NOMO-1 treated with dmso at 0.1 percent for 144 hours (cell line): Measurements from ENCODE around the gene SIN3A.
"Not testable (repeated sequence)": the region's sequence is repeated elsewhere in the genome, so short reads cannot be mapped to it uniquely, and the experiment has no call there.

ENCODE experiments used
- DNase-seq: peaks from one replicate; lab custom pipeline; 2025; ENCODE audit not compliant: unreplicated experiment; lab: John Stamatoyannopoulos, UW

The SIN3A gene

DNA sequence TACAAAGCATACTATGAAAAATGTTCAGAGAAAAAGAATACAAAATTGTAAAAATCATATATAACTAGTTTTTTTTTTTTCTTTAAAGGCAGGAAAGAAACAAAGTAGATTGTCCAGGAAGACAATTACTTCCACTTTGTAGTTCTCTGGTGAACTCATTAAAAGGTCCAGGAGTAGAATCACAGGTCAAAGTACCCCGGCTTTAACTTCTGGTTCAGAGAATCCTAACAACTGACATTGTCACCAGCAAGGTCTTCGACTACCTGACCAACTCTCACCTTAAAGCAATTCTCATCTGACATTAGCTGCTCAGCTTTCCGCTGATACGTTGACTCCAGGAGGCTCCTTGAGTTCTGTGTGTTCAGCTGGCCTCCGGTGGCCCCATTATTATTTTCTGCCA, 67.5 kb downstream of the SIN3A start:
- not testable (repeated sequence) for DNase-seq

- DNase-seq = no peak
Observed at GRCh38 chr15:75380773-75381172, 70.7 kb downstream of the SIN3A start.

DNA sequence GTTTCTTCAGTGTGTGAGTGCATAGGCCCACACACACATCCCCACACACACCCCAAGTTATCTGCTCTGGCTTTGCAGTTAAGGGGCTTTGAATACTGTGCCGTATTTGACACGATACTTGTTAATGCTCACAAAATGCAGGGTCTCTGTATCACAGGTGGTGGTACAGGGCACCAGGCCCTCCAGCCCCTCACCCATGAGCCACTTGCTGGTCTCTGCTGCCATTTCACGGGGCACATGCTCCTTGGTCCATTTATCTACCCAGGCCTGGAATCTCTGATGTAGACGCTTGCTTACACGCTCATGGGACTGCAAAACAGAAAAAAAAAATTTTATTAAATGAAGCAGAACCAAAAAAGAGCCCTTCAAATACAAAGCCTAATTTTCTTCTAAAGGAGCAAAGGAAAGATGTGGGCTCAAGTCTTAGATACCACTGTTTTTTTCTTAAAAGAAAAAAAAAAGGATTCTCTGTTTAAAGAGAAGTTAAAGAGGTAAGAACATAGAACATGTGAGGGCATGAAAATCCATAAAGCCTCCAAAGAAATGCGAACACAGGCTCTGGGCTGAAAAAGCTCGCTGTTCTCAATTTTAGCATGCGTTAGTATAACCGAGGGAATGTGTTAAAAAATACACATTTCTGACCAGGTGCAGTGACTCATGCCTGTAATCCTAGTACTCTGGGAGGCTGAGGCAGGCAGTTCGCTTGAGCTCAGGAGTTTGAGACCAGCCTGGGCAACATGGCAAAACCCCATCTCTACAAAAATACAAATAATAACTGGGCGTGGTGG, 79.4 kb downstream of the SIN3A start:
- DNase-seq = no peak

GRCh38 chr15:75371486-75371885, 80.0 kb downstream of the SIN3A start:
- DNase-seq = no peak

GRCh38 chr15:75369897-75370581, 81.5 kb downstream of the SIN3A start:
- no peak for DNase-seq

DNA sequence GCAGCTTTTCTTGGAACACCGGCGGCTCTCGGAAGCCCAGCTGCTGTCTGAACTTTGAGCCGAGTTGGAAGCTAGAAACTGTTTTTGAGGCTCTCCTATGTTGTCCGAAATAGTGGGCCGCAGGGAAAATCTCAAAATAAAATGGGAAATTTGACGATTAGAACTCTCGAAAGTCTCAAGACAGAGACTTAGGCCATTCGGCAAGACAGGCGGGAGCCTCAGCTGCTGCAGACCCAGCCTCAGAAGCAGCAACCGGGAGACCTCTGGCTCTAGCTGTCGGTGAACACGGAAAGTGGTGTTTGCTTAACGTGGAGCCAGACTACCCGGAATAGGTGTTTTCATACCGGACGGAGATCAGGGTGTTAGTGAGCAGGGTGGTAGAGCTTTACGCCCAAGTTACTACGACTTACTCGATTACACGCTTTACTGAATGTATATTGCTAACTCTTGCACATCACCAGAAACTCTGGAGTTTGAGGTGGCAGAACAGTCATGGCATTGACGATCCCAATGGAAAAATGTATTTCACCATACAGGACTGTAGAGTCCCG, 82.7 kb downstream of the SIN3A start:
- DNase-seq = no peak

DNA sequence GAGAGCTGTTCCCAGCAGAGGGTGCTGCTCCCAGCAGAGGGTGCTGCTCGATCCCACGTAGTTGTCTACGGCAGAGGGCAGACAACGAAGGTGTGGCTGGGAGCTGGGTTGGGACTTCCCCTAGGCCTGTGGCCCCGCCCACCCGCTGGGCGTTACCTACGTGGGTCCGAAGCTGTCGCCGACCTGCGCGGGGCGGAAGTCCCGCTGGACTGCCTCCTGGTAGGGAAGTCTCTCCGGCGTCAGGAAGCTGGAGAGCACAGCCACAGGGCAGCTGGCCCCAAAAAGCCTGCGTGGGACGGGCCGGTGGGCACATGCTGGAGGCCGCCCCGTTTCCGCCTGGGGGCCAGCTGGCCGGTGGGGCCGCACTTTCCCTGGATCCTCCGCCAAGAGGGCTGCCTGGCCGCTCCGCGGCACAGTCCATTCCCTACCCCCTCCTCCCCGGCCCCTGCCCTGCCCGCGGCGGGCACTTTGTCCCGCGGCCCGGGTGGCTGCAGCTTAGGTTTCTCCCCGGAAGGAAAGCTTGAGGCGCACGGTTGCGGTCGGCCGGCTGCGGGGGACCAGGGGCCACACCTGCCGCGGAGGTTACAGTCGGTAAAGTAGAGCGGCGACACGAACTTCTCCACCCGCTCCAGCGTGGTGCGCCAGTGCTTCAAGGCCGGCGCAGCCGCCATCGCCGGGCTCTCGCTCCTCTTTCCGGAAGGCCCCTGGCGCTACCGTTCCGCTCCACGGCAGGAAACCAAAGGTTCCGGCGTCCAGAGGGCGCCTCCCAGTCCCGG, 83.4 kb downstream of the SIN3A start, which contains the start of gene MAN2C1:
TSS of gene MAN2C1 (minus strand) at position 695 of the 776 bp plus-strand sequence. CDS start at position 671, 24 bp downstream.
- DNase-seq = peak; percentile 91

DNA sequence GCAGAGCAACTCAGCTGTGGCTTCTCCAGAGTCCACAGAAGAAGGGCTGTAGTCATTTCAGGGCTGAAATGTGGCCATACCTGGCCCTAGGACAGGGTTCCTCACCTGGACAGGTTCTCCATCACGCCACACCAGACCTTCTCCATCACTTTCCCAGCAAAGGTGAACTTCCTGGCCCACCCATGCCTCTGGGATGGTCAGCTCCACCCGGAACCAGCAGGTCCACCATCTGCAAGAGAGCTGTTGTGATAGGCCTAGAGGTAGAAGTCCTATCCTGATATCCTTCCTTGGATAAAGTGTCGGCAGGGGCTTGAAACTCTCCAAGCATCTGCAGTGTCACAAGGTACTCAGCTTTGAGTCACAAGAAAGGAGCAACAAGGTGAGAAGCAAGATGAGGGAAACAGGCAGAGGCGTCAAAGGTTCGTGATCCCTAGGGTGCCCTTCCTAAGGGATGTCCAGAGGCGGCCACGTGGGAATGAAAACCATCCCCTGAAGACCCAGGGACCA, 84.0 kb downstream of the SIN3A start:
- no peak for DNase-seq

DNA sequence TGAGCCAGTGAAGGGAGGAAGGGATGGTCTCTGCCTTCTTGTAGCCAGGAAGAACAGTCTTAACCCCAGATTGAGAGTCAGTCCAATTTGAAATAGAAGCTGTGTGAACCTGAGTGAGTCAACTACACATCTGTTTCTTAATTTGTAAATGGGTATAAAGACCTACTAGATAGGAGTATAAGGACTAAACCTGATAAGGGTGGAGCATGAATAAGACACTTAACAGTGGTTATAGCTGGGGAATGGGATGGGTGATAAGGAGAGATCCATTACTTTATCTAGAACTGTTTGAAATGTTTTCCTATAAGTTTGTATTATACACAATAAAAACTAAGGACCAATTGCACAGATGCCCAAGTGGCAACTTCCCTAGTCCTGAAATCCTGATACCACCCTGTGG, 84.5 kb downstream of the SIN3A start:
- DNase-seq = no peak

GRCh38 chr15:75366163-75366562, 85.3 kb downstream of the SIN3A start:
- DNase-seq = no peak

DNA sequence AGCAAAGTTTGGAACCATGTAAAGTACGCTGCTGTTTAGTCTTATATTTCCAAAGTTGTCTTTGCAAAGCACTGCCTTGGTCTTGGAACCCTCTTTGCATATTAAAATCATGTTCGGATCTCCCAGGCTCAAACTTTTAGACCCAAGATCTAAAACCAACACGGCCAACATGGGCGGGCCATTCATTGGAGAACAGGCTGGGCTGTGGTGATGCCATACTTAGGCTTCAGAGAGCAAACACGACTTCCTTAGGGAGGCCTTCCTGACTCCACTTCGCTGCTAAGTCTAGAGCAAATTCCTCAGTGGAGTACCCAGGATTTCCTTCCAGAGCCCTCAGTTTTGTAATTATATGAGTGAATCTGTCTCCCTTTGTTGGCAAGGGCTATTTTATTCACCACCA, 86.6 kb downstream of the SIN3A start:
- no peak for DNase-seq

GRCh38 chr15:75363786-75364185, 87.7 kb downstream of the SIN3A start:
- no peak for DNase-seq

DNA sequence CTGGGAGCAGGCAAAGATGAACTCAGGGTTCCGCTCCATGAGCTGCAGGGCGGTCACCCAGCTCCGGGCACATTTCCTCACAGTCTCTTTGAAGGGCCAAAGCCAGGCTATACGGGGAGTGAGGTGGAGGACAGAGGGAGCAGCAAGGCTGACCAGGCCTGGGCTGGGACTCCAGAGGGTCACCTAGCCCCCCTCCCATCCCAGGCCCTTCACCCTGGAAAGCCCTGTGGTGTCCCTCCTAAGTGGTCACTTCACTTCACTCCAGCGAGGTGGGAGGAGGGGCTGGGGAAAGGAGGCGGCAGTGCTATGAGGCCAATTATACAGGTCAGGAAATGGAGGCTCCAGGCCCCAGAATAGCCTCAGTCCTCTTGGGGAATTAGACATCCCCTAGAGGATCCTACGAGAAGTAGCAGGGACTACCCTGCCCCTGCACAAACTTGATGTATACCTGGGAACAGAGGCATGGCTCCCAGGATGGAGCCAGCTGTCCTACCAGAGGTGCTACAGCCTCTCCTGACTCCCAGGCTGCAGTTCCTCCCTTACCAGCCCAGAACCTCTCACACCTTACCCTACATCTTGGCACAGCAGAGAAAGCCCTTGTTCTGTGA, 88.7 kb downstream of the SIN3A start:
- no peak for DNase-seq

- no peak for DNase-seq
Observed at GRCh38 chr15:75361989-75362641, 89.4 kb downstream of the SIN3A start.

DNA sequence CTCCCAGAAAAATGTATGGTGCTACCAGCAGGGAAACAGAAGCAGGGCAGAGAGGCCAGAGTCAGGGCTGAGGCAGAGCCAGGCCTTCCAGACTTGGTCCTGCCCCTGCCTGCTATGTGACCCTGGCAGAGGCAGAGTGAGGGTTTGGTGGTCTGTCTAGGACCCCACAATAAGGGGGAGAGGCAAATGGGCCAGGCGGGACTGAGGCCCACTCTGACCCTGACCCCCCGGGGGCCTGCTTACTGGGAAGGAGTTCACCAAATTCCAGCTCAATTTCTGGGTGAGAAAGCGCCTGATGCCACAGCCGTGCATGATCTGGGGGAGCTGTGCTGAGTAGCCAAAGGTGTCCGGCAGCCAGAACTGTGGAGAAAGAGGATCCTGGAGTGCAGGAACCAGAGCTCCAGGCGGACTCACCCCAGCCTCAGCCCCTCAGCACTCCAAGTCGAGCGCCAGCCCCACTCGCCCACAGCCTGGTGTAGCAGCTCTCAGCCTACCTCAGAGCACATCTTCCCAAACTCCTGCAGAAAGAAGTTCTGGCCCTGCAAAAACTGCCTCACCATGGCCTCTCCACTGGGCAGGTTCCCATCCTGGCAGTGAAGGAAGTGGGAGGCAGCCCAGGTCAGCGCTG, 90.0 kb downstream of the SIN3A start:
- no peak for DNase-seq

- no peak for DNase-seq
Observed at GRCh38 chr15:75360856-75361255, 90.6 kb downstream of the SIN3A start.

- no peak for DNase-seq
Observed at GRCh38 chr15:75360391-75360790, 91.1 kb downstream of the SIN3A start.

- no peak for DNase-seq
Observed at GRCh38 chr15:75359537-75360250, 91.8 kb downstream of the SIN3A start.
